GM12865 (cell line): ENCODE measurements around the gene HACE1.
"Not testable (repeated sequence)": the region's sequence is repeated elsewhere in the genome, so short reads cannot be mapped to it uniquely, and the experiment has no call there.

Experiments used
- DNase-seq: peaks from one replicate; pipeline ENCODE4 v3.0.0; 2010; ENCODE audit warnings: low read depth
- H3K4me3 ChIP-seq: 2 replicates; pipeline ENCODE4 v1.5.1; 2011; ENCODE audit warnings: mild to moderate bottlenecking, low read depth, low read length, control low read depth
- CTCF ChIP-seq: IDR thresholded peaks from 2 replicates; pipeline ENCODE4 v1.5.1; 2011; ENCODE audit warnings: low read length, control low read depth, low read depth, inconsistent platforms; ENCODE audit not compliant: insufficient read depth; ENCODE audit errors: missing control alignments

Gene HACE1

DNA sequence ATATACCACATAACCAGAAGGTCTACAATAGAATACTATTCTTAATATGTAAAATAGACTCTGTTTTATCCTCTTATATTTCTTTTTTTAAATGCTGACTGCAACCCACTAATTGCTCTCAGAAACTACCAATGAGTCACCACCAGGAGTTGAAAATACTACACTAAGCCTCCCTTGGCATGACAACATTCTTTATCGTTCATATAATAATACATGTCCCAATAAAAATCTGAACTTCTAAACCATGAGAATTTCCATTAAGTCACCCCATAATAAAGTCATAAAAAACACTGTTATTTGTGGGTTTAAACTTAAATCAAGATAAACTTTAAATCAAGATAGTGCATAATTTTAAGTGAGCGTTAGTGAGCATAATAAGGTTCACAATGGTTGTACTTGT lies 4.2 kb downstream of the HACE1 start:
- TF ChIP-seq CTCF, result no peak
- no peak for DNase-seq
- no peak overlapping the region for H3K4me3 ChIP-seq

DNA sequence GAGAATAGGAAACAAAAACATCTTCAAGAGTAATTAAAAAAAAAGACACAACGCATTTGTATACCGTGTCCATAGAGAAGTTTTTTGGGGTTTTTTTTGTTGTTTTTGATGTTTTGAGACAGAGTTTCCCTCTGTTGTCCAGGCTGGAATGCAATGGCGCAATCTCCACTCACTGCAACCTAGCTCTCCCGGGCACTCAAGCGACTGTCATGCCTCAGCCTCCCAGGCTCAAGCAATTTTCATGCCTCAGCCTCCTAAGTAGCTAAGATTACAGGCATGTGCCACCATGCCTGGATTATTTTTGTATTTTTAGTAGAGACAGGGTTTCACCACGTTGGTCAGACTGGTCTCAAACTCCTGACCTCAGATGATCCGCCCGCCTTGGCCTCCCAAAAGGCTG lies 12.0 kb downstream of the HACE1 start:
- not testable (repeated sequence) for DNase-seq, H3K4me3 ChIP-seq

- H3K4me3 ChIP-seq, result no peak overlapping the region
- no peak for DNase-seq
- TF ChIP-seq CTCF, result no peak
Measured at GRCh38 chr6:104843229-104843628, 16.5 kb downstream of the HACE1 start.

DNA sequence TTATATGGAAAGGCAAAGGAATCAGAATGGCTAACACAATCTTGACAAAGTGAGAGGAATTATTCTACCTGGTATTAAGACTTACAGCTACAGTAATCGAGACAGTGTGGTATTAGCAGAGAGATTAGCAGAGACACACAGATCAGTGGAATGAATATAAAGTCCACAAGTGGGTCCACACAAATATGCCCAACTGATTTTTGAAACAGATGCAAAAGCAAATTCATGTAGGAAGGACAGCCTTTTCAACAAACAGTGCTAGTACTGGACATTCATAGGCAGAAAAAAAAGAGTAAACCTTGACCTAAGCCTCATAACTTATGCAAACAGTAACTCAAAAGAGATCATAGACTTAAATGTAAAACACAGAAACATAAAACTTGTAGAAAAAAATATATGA lies 22.6 kb downstream of the HACE1 start:
- no peak for DNase-seq
- TF ChIP-seq CTCF, result no peak
- H3K4me3 ChIP-seq, result no peak overlapping the region

GRCh38 chr6:104836479-104837020 lies 23.2 kb downstream of the HACE1 start:
- DNase-seq, H3K4me3 ChIP-seq: not testable (repeated sequence)

- no peak overlapping the region for H3K4me3 ChIP-seq
- TF ChIP-seq CTCF, result no peak
- DNase-seq, result no peak
Measured at GRCh38 chr6:104835782-104836181, 23.9 kb downstream of the HACE1 start.

DNA sequence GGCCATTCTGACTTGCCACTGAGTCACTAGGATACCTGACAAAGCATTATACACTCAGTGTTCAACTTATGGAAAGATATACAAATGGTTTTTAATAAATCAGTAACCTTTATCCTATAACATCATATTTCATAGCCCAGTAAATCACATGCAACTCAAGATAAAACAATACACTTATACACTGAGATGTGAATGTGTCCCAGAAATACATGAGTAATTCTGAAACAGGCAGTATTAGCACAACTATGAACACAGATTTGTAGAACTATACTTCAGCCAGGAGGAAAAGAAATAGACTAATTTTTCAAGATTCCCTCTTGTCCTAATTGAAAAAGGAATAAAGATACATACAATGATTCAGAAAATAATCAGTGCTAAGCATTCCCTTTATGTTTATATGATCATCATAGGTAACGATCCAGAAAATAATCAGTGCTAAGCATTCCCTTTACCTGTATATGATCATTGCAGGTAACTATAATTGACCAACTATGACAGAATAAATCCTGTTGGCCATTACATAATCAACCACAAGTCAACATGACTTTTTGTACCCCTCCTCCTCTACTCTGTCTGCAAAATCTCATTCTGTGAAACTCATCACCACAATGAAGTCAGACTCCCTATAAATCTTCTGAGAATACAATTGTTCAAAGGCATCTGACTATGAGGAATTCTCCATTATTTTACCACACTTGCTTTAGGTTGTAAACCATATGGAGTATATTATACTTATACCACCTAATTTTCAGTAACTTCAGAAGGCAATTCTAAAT lies 30.3 kb downstream of the HACE1 start:
- H3K4me3 ChIP-seq, result no peak overlapping the region
- no peak for TF ChIP-seq CTCF
- DNase-seq, result no peak

GRCh38 chr6:104828478-104828877 lies 31.2 kb downstream of the HACE1 start:
- DNase-seq, result no peak
- H3K4me3 ChIP-seq, result no peak overlapping the region
- TF ChIP-seq CTCF, result no peak

- H3K4me3 ChIP-seq, DNase-seq: not testable (repeated sequence)
Measured at GRCh38 chr6:104820820-104821219, 38.9 kb downstream of the HACE1 start.
